GM18861 (cell line): Measurements from ENCODE around the gene CACNA1G.

Source experiments
- ATAC-seq: cut with Tn5 transposase; IDR thresholded peaks from one replicate; pipeline ENCODE4 v1.9.1; 2021; ENCODE audit not compliant: unreplicated experiment

Gene CACNA1G

GRCh38 chr17:50533185-50533584 lies 27.3 kb upstream of the CACNA1G start:
- ATAC-seq = no peak

- no peak for ATAC-seq
These were observed 26.8 kb upstream of the CACNA1G start for GRCh38 chr17:50533720-50534148.

GRCh38 chr17:50534222-50534978 lies 26.1 kb upstream of the CACNA1G start:
- no peak for ATAC-seq

- ATAC-seq = no peak
These were observed 25.6 kb upstream of the CACNA1G start for GRCh38 chr17:50534979-50535326.

GRCh38 chr17:50535407-50535806 lies 25.1 kb upstream of the CACNA1G start:
- no peak for ATAC-seq

- ATAC-seq = no peak
These were observed 23.6 kb upstream of the CACNA1G start for GRCh38 chr17:50536683-50537646.

- ATAC-seq = no peak
These were observed 22.6 kb upstream of the CACNA1G start for GRCh38 chr17:50537721-50538548.

- no peak for ATAC-seq
These were observed 21.7 kb upstream of the CACNA1G start for GRCh38 chr17:50538549-50539410.

- ATAC-seq = no peak
These were observed 20.6 kb upstream of the CACNA1G start for GRCh38 chr17:50539762-50540559.

- ATAC-seq = no peak
These were observed 19.7 kb upstream of the CACNA1G start for GRCh38 chr17:50540560-50541401.

GRCh38 chr17:50541402-50541715 lies 19.2 kb upstream of the CACNA1G start:
- no peak for ATAC-seq

- ATAC-seq = peak; percentile 55
These were observed 18.5 kb upstream of the CACNA1G start for GRCh38 chr17:50541716-50542688.

GRCh38 chr17:50542795-50543774 lies 17.4 kb upstream of the CACNA1G start:
- ATAC-seq = no peak

GRCh38 chr17:50544516-50544915 lies 16.0 kb upstream of the CACNA1G start:
- ATAC-seq = no peak

GRCh38 chr17:50545311-50545710 lies 15.2 kb upstream of the CACNA1G start:
- ATAC-seq = no peak

- ATAC-seq = no peak
These were observed 13.8 kb upstream of the CACNA1G start for GRCh38 chr17:50546701-50547034.
